Testis (tissue), 2 donors: ENCODE data around the gene LBP.

ENCODE experiments used
- CTCF ChIP-seq, 3 experiments: fragments of 450-650 bp in 2 of 3; fragments of 200-600 bp in 1 of 3; sonication (generic) in 1 of 3; IDR thresholded peaks; one replicate each; pipeline ENCODE4 v1.5.1; 2016 to 2019; ENCODE audit warnings: antibody characterized with exemption in 3 of 3, mild to moderate bottlenecking in 2 of 3, moderate library complexity in 1 of 3
- POLR2A ChIP-seq: fragments of 450-650 bp; IDR thresholded peaks from one replicate; pipeline ENCODE4 v1.6.1; 2017; ENCODE audit warnings: antibody characterized with exemption, mild to moderate bottlenecking, moderate library complexity

- TF ChIP-seq CTCF (IDR thresholded peaks at IDR 0.05) (no peak), POLR2A (no peak)
Measured at GRCh38 chr20:38418509-38419204, 72.4 kb downstream of the LBP start.
